K562 (cell line): ENCODE results near the gene CLEC3B. TPM values are rescaled to one million over a fixed set of nuclear protein-coding genes. Genes with fewer than 3 reads are reported as not detected.

Source experiments
- ARID1B ChIP-seq: fragments of 450-650 bp; IDR thresholded peaks from 2 replicates; pipeline ENCODE4 v1.6.1; 2016; ENCODE audit warnings: antibody characterized with exemption, mild to moderate bottlenecking, inconsistent platforms
- BRD9 ChIP-seq: fragments of 450-650 bp; IDR thresholded peaks from 2 replicates; pipeline ENCODE4 v1.6.1; 2018; ENCODE audit warnings: low read depth; ENCODE audit not compliant: partially characterized antibody
- C11orf30 ChIP-seq: fragments of 450-650 bp; IDR thresholded peaks from 2 replicates; pipeline ENCODE4 v1.6.1; 2016; ENCODE audit warnings: low read depth, mild to moderate bottlenecking
- CREM ChIP-seq: IDR thresholded peaks from 2 replicates; pipeline ENCODE4 v1.6.1; 2014; ENCODE audit warnings: antibody characterized with exemption, low read depth
- FOSL1 ChIP-seq: fragments of 200-800 bp; sonication (Bioruptor generic); conservative IDR thresholded peaks from 2 replicates; pipeline ENCODE4 v1.6.1; 2016; ENCODE audit warnings: missing genetic modification characterization, missing compliant biosample characterization
- JUND ChIP-seq, 2 experiments: IDR thresholded peaks; 2 replicates in 1 of 2; 3 replicates in 1 of 2; pipeline ENCODE4 v1.6.1; 2011; ENCODE audit warnings: borderline replicate concordance in 2 of 2, low read depth in 2 of 2, low read length in 2 of 2, improper control_type of control experiment in 1 of 2, missing biosample characterization in 1 of 2, missing genetic modification characterization in 1 of 2, missing genetic modification reagents in 1 of 2
- NFIC ChIP-seq: fragments of 450-650 bp; IDR thresholded peaks from 2 replicates; pipeline ENCODE4 v1.6.1; 2017; ENCODE audit warnings: mild to moderate bottlenecking, inconsistent platforms
- SMARCB1 ChIP-seq: IDR thresholded peaks from 2 replicates; pipeline ENCODE4 v1.6.1; 2011; ENCODE audit warnings: improper control_type of control experiment, low read depth; ENCODE audit not compliant: insufficient read length
- SRSF7 ChIP-seq: fragments of 200-400 bp; formaldehyde crosslinking; optimal IDR thresholded peaks from 2 replicates; pipeline ENCODE3; 2017; ENCODE audit warnings: mild to moderate bottlenecking, low read depth, low read length
- STAG1 ChIP-seq: sonication (generic); formaldehyde crosslinking; IDR thresholded peaks from 2 replicates; pipeline ENCODE4 v1.5.0; 2020; ENCODE audit warnings: missing genetic modification reagents, borderline replicate concordance
- UBTF ChIP-seq, 2 experiments: IDR thresholded peaks; 2 replicates each; pipeline ENCODE4 v1.6.1; 2012; ENCODE audit warnings: improper control_type of control experiment in 2 of 2, low read depth in 2 of 2, low read length in 2 of 2, borderline replicate concordance in 1 of 2
- ZBTB40 ChIP-seq, 2 experiments: fragments of 450-650 bp in 1 of 2; sonication (generic) in 1 of 2; formaldehyde crosslinking in 1 of 2; IDR thresholded peaks; 2 replicates each; pipeline versions ENCODE4 v1.7.1 to v1.9.0; 2016 to 2022; ENCODE audit warnings: inconsistent platforms in 1 of 2, mild to moderate bottlenecking in 1 of 2, missing genetic modification reagents in 1 of 2
- ZNF449 ChIP-seq: fragments of 250-450 bp; sonication (Bioruptor Pico); IDR thresholded peaks from 2 replicates; pipeline ENCODE4 v1.8.0; 2022; ENCODE audit warnings: moderate library complexity, mild to moderate bottlenecking, inconsistent platforms
- polyA plus RNA-seq, 8 experiments: library from polyadenylated mRNA; depleted of rRNA in 4 of 8; stranded (reverse) in 5 of 8; unstranded in 3 of 8; fragments of >200 nt; fragmentation: Nextera tagmentation in 2 of 8; fragmentation: Illumina TruSeq in 1 of 8; extraction: Ambion mirVana in 2 of 8; extraction: Trizol in 1 of 8; gene quantifications; 2 replicates each; pipeline versions ENCODE4 v1.2.1 to v1.2.3, GENCODE V29; 2011 to 2014; ENCODE audit warnings: inconsistent platforms in 1 of 8, missing spikeins in 1 of 8
- total RNA-seq, 7 experiments: library from RNA; depleted of rRNA in 6 of 7; stranded (reverse); fragments of >200 nt in 6 of 7; fragmentation: Illumina TruSeq in 2 of 7; extraction: Trizol in 2 of 7; gene quantifications; 2 replicates each; pipeline versions ENCODE4 v1.2.1 to v1.2.3, GENCODE V29; 2011 to 2021; ENCODE audit warnings: low replicate concordance in 1 of 7

The CLEC3B gene
- total and polyA plus RNA-seq, 9 of the 15 experiments (the other 6 are each of a cell fraction or from before 2014, with no cell fraction given) = not detected

DNA sequence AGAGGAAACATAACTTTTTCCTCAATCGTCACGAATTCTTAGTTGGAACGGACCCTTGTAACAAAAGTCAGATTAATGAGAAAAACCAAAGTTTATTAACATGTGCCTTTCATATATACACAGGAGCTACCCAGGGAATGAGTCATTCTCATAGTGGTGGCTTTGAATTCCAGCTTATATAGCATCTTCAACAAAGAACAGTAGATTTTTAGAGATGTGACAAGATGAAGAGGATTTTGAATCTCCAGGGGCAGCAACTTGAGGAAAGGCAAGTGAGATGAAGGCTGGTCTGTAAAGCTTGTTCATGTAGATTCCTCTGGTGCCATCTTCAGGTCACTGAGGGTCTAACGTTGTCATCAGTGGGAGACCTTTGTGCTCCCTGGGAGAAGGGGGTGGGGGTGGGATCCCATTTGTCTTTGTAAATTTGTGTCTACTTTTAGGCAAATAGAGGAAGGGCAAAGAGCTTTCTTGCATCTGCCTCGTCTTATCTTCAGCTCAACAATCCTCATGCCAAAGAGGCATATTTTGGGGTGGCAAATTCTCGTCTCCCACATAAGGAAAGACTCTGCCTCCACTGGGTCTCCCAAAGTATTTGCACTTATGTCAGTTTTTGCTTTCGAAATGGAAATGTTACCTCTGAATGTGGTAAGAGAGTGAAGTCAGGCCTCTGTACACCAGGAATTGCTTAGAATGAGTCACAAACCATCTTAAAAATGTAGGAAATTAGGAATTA, 29.5 kb downstream of the CLEC3B start (continued):
- peak; percentile 88 for TF ChIP-seq CREM
- TF ChIP-seq ZNF449 (CRISPR knock-in tag) = 0 out of 2 replicates have a peak, but pooled peaks have one; percentile 18
- no peak for TF ChIP-seq SMARCB1
- no peak for TF ChIP-seq SRSF7
- TF ChIP-seq NFIC = no peak
- TF ChIP-seq STAG1 (CRISPR knock-in tag) = no peak
- TF ChIP-seq UBTF (IDR thresholded peaks at IDR 0.05; ENCODE audit: borderline replicate concordance in 1 of 2, low read depth in 2 of 2, low read length in 2 of 2) = no peak
- 0 out of 2 replicates have a peak, but pooled peaks have one; percentile 3 for TF ChIP-seq ARID1B
- peak; percentile 73 for TF ChIP-seq FOSL1 (tag)
- peak; percentile 81 for TF ChIP-seq JUND (IDR thresholded peaks at IDR 0.05; ENCODE audit: borderline replicate concordance, low read depth, low read length)
- no peak; the same call in 1 of the 3 replicates for TF ChIP-seq JUND (tag; IDR thresholded peaks at IDR 0.05; ENCODE audit: borderline replicate concordance, low read depth, low read length)
- no peak for TF ChIP-seq C11orf30
- peak; percentile 97 for TF ChIP-seq BRD9
- 0 out of 2 replicates have a peak, but pooled peaks have one; percentile 20 for TF ChIP-seq ZBTB40 (IDR thresholded peaks at IDR 0.05)
- no peak for TF ChIP-seq ZBTB40 (CRISPR knock-in tag; IDR thresholded peaks at IDR 0.05)
